OCI-M2 (cell line): ENCODE measurements around the gene MAD1L1.

Experiments used
- DNase-seq: peaks from one replicate; lab custom pipeline; 2025; ENCODE audit not compliant: unreplicated experiment; lab: John Stamatoyannopoulos, UW

MAD1L1 gene

GRCh38 chr7:2090526-2091520 is 141.9 kb downstream of the MAD1L1 start:
- no peak for DNase-seq

DNA sequence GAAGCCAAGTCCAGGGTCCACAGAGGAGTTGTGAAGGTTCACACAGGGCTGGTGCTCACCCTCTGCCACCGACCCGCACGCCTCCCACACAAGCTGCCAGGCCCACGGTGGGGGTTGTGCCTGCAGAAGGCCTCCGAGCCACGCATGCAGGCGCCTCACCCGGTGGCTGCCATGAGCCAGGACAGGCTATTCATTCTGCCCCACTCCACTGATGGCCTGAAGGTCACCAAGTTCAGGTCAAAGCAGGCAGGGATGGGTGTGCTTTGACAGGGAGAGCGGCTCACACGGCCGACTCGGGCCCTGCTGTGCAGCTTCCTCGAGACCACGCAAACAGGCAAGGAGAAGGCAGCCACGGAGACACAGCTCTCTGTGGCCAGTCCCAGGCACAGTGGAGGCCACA is 143.9 kb downstream of the MAD1L1 start:
- no peak for DNase-seq

DNA sequence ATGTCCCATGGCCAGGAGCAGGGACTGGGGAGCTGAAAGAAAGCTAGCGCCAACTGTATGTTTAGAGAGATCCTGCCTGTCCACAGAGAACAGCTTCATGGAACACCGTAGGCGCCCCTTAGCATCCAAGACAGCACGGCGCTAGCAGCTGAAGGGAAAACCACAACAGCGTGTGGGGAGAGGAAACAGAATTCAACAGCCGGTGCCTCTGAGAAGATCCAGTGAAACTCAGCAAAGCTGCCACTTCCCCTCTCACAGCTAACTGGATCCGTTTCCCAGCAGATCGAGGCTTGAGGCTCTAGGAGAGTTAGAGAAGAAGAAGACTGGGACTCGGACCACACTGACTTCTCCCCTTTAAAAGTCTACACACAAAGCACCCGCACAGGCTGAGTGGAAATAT is 145.0 kb downstream of the MAD1L1 start:
- no peak for DNase-seq

DNA sequence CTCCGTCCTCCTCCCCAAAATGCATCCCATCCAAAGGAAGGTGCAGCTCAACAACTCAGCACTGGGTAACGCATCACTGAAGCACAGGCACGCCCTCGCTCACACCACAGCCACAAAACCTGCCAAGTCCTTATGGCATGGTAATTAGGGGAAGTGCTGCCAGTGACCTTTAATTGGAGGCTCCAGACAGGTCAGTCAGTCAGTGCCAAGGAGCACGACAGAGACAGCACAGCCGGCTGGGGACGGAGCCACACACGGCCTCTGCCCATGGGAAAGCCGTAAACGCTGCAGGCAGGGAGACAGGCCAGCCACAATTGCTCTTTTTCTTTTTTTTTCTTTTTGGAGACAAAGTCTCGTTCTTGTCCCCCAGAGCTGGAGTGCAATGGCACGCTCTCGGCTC is 146.5 kb downstream of the MAD1L1 start:
- no peak for DNase-seq

- DNase-seq: no peak
These were observed 146.9 kb downstream of the MAD1L1 start for GRCh38 chr7:2085804-2086203.

DNA sequence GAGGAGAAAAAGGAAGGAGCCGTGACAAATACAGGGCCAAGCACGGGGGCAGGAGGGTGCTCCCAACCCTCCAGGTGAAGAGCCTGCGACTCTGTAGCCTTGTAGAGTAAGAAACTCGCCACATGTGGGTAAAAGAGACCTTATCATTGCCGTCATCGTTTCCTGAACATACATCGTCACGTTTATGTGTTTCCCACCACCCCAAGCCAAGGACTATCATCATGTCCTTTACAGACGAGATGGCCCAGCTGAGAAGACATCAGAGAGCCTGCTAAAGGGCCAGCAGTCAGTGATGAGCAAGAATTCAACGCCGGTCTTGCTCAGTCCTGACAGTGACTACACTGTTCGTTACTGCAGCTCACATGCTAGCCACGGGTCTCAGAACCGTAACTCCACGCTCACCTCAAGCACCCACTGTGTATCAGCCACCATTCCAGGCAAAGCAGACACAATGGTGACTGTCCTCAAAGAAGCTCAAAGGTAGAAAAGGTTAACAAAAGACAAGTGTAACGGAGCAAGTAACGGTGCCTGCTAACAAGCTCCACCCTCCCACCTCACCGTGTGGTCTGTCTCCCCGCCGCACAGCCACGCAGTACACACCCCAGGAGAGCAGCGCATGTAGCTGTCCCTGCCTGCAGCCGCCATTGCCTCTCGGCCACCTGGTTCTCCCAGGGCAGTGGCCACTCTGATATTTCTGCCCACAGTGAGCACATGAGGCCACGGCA is 147.8 kb downstream of the MAD1L1 start:
- no peak for DNase-seq

GRCh38 chr7:2084331-2084730 is 148.4 kb downstream of the MAD1L1 start:
- no peak for DNase-seq

- no peak for DNase-seq
These were observed 149.4 kb downstream of the MAD1L1 start for GRCh38 chr7:2083362-2083761.

- DNase-seq: no peak
These were observed 150.4 kb downstream of the MAD1L1 start for GRCh38 chr7:2082139-2082998.

DNA sequence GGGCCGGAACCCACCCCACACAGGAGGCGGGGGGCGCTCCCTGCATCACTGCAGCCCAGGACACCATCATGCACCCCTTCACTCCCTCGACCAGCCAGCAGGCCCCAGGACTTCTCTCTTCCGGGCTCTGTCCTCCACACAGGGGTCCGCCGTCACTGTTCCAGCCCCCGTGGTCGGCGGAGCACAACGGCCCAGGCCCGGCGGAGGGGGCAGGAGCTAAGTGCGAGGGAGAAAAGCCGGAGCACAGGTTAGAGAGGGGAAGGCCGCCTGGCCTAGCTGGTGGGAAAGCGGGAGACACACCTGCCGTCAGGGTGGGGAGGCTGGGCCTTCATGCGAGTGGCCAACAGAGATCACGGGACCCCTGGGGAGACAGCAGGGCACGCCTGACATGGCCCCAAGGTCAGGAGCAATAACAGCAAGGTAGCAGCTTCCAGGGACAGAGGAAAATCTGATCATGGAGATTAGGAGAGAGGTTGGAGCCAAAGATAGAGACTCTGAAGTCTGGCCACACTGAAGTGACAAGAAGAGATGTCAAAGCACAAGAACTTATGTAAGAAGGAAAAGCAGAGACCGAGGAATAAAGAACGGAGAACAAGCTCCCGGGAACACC is 151.1 kb downstream of the MAD1L1 start:
- DNase-seq: no peak

GRCh38 chr7:2080477-2080876 is 152.3 kb downstream of the MAD1L1 start:
- no peak for DNase-seq

DNA sequence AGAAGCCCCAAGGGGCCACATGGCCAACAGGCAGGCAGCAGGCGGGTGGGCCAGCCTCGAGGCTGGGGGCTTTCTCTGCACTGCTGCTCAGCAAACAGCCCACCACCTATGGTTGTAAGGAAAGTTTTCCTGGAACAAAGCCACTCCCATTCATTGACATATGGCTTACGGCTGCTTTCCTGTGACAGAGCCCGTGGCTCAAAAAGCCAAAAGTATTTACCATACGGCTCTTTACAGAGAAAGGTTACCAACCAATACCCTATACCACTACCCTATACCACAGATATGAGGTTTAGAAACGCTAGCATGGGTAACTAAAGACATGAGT is 152.7 kb downstream of the MAD1L1 start:
- DNase-seq: no peak

GRCh38 chr7:2079332-2080059 is 153.2 kb downstream of the MAD1L1 start:
- no peak for DNase-seq

DNA sequence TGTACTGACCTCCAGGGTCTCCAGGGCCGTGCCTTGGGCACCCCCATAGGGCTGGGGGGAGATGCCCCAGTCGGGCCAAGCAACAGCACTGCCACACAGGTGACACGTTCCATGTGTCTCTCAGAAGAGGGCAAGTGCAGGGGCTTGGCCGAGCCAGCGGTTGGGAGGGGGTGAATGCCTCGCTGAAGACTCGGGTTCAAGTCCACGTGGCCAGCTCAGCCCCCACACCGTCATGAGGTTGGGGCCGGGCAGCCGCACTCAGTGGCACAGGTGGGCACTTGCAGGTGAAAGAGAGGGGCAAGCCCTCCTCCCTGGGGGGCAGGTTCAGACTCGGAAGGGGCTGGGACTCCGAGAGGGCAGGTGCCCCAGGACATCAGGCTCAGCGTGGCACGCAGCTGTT is 153.8 kb downstream of the MAD1L1 start:
- DNase-seq: no peak

DNA sequence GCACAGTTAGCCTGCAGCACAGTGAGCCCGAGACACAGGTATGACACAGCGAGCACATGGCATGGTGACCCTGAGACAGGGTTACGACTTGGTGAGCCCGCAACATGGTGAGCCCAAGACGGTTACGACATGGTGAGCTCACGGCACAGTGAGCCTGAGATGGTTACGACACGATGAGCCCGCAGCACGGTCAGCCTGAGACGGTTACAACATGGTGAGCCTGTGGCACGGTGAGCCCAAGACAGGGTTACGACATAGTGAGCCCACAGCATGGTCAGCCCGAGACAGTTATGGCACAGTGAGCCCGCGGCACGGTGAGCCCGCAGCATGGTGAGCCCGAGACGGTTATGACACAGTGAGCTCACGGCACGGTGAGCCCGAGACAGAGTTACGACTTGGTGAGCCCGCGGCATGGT is 156.1 kb downstream of the MAD1L1 start:
- no peak for DNase-seq

- DNase-seq: no peak
These were observed 156.9 kb downstream of the MAD1L1 start for GRCh38 chr7:2075811-2076210.

GRCh38 chr7:2074691-2075090 is 158.1 kb downstream of the MAD1L1 start:
- no peak for DNase-seq

DNA sequence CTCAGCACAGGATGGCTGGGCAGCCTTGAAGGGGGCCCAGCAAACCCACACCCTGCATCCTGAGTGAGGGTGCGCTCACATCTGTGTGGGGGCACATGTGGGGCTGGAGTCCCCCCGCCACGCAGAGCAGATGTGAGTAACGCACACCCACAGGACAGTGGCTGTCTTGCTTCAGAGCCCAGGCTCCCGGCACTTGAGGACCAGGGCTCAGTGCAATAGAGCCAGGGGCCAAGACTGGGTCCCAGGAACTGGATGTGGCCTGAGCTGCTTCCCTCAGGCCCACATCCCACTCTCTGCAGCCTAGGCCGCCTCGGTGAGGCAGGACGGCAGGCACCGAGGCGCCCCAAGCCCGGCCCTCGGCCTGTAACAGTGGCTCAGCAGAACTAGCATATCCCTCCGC is 159.9 kb downstream of the MAD1L1 start:
- no peak for DNase-seq

DNA sequence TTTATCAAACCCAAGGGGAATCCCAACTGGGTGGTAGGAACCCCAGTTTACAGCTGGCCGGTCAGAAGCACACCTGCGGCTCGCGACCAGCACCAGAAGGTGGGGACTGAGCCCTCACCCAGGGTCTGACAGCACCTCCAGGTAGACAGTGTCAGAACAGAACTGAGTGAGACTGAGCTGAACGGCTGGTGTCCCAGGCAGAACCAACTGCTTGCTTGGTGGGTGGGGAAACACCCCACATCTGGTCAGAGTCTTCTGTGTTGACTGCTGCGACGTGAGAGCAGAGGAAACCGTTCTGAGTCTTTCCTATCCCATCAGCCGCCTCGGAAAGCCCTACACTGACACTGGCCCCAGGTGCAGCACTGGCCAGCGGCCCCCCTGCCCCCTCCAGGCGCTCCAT is 160.7 kb downstream of the MAD1L1 start:
- DNase-seq: no peak

DNA sequence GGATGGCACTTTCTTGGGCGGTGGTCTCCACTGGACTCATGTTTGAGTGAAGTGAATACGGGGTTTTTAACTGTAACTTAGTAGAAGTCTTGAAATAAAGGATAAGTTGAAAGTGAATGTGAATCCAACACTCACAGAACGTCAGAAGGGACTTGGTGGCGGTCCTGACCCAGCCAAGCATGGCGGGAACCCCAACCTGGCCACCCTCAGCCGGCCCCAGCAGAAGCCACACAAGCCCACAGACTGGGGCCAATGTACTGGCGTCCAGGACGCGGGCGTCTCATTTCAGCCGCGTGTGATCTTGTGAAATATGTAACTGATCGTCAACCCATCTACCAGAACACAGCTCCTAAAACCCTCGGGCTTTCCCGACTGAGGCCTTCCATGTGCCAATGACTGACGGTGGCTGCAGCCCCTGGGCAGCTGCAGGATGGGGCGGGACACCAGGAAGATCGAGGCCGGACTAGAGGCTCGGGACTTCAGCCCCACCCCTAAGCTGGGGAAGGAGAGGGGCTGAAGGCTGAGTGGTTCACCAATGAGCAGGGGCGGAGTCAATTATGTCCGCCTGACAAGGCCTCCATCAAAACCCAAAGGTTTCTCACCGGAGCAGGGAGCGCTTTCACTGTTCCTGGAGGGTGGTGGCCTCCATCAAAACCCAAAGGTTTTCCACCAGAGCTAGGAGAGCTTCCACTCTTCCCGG is 161.5 kb downstream of the MAD1L1 start:
- DNase-seq: no peak
